Activated CD4-positive, alpha-beta T cell treated with anti-CD3 and anti-CD28 coated beads, Interleukin-2, amount 10 ng/mL, durations not matched to agents 7 days and 5 days (primary cell): ENCODE data around the gene AQP9. TPM values are rescaled to one million over a fixed set of nuclear protein-coding genes. Genes with fewer than 3 reads are reported as not detected.
A peak's percentile ranks its signal among the peaks of the same experiment; 100 is the strongest.
"Not testable (repeated sequence)": the region's sequence is repeated elsewhere in the genome, so short reads cannot be mapped to it uniquely, and the experiment has no call there.

Experiments used
- CTCF ChIA-PET: fragments of 350-600 bp; sonication (Branson Sonifier 250); formaldehyde crosslinking; loops from one replicate; lab custom pipeline; 2021; ENCODE audit warnings: antibody characterized with exemption; lab: Charles Lee
- POLR2A ChIA-PET: fragments of 350-600 bp; sonication (Branson Sonifier 250); formaldehyde crosslinking; loops from one replicate; lab custom pipeline; 2021; ENCODE audit warnings: antibody characterized with exemption; lab: Charles Lee
- DNase-seq: peaks from one replicate; pipeline ENCODE4 v3.0.0-alpha.2; 2020
- H3K27ac Mint-ChIP-seq: one replicate; pipeline ENCODE4 v1.8.0; 2021; ENCODE audit warnings: mild to moderate bottlenecking, moderate library complexity, mixed read lengths
- H3K27me3 Mint-ChIP-seq: one replicate; pipeline ENCODE4 v1.8.0; 2021; ENCODE audit warnings: mixed read lengths
- H3K36me3 Mint-ChIP-seq: one replicate; pipeline ENCODE4 v1.8.0; 2021; ENCODE audit warnings: low read depth, mixed read lengths
- H3K4me1 Mint-ChIP-seq: one replicate; pipeline ENCODE4 v1.8.0; 2021; ENCODE audit warnings: mixed read lengths
- H3K4me3 Mint-ChIP-seq: one replicate; pipeline ENCODE4 v1.8.0; 2021; ENCODE audit warnings: mild to moderate bottlenecking, moderate library complexity, mixed read lengths
- H3K9me3 Mint-ChIP-seq: one replicate; pipeline ENCODE4 v1.8.0; 2021; ENCODE audit warnings: mixed read lengths
- total RNA-seq, 2 experiments: library from RNA; stranded (reverse); gene quantifications; one replicate each; pipeline ENCODE4 v1.2.3, GENCODE V29; 2021

The AQP9 gene
- total RNA-seq, 2 experiments from 2014 or later, result not detected

DNA sequence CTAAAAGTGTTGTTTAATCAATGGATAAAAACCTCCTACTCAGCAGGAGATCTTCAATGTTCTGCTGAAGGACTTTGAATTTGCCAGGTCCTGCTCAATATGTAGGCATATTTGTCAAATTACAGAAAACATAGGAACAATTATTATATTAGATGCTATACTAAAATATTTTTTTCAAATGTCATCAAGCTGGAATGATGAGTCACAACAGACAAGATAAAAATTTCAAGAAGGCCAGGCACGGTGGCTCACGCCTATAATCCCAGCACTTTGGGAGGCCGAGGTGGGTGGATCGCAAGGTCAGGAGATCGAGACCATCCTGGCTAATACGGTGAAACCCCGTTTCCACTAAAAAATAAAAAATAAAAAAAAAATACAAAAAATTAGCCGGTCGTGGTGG lies 68.0 kb downstream of the AQP9 start:
- POLR2A ChIA-PET, result no interaction called here
- DNase-seq, result no peak
- no peaks in the 10 kb centered on the region for H3K9me3 Mint-ChIP-seq
- CTCF ChIA-PET, result no interaction called here
- no peak overlapping the region for H3K27ac Mint-ChIP-seq
- H3K4me3 Mint-ChIP-seq, result no peak overlapping the region
- H3K4me1 Mint-ChIP-seq, result no peaks in the 10 kb centered on the region
- H3K36me3 Mint-ChIP-seq, result no peaks in the 10 kb centered on the region
- H3K27me3 Mint-ChIP-seq, result peaks cover 13% of the 10 kb centered on the region

DNA sequence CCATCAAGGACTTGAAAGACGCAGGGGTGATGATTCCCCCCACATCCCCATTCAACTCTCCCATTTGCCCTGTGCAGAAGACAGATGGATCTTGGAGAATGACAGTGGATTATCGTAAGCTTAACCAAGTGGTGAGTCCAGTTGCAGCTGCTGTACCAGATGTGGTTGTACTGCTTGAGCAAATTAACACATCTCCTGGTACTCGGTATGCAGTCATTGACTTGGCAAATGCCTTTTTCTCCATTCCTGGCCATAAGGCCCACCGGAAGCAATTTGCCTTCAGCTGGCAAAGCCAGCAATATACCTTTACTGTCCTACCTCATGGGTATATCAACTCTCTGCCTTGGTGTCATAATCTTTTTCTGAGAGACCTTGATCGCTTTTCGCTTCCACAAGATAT lies 70.0 kb downstream of the AQP9 start:
- DNase-seq, H3K36me3 Mint-ChIP-seq, H3K27ac Mint-ChIP-seq, H3K9me3 Mint-ChIP-seq, H3K4me1 Mint-ChIP-seq, H3K27me3 Mint-ChIP-seq, H3K4me3 Mint-ChIP-seq, POLR2A ChIA-PET: not testable (repeated sequence)
- CTCF ChIA-PET, result interaction anchor here (0.6 kb wide), 1 partner anchor 1321 kb away, joined by 3 read pairs; no protein-coding TSS in a partner anchor

DNA sequence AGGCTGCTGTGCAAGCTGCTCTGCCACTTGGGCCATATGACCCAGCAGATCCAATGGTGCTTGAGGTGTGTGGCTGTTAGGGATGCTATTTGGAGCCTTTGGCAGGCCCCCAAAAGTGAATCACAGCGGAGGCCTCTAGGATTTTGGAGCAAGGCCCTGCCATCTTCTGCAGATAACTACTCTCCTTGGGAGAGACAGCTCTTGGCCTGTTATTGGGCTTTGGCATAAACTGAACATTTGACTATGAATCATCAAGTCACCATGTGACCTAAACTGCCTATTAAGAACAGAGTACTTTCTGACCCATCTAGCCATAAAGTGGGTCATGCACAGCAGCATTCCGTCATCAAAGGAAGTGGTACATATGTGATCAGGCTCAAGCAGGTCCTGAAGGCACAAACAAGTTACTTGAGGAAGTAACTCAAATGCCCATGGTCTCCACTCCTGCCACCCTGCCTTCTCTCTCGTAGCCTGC lies 70.9 kb downstream of the AQP9 start:
- not testable (repeated sequence) for DNase-seq
- H3K27ac Mint-ChIP-seq, result peak overlapping the region; percentile 62

DNA sequence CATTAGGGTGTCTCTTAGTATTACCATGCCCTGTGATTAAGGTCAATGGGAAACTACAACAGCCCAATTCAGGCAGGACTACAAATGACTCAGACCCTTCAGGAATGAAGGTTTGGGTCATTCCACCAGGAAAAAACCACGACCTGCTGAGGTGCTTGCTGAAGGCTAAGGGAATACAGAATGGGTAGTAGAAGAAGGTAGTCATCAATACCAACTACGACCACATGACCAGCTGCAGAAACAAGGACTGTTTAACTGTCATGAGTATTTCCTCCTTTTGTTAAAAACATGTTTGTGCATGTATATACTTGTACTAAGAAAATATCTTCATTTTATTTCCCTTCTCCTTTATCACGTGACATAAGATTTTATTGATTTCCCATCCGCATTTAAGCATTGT lies 71.8 kb downstream of the AQP9 start:
- H3K27me3 Mint-ChIP-seq, H3K36me3 Mint-ChIP-seq, H3K27ac Mint-ChIP-seq, CTCF ChIA-PET, DNase-seq, H3K9me3 Mint-ChIP-seq, H3K4me1 Mint-ChIP-seq, H3K4me3 Mint-ChIP-seq: not testable (repeated sequence)
- POLR2A ChIA-PET, result interaction anchor here (0.7 kb wide), 1 partner anchor 618 kb away, joined by 3 read pairs; no protein-coding TSS in a partner anchor

More for the DNA sequence above, 70.9 kb downstream of the AQP9 start:
- H3K36me3 Mint-ChIP-seq, CTCF ChIA-PET, H3K9me3 Mint-ChIP-seq, H3K4me1 Mint-ChIP-seq, H3K4me3 Mint-ChIP-seq, POLR2A ChIA-PET, H3K27me3 Mint-ChIP-seq: not testable (repeated sequence)

DNA sequence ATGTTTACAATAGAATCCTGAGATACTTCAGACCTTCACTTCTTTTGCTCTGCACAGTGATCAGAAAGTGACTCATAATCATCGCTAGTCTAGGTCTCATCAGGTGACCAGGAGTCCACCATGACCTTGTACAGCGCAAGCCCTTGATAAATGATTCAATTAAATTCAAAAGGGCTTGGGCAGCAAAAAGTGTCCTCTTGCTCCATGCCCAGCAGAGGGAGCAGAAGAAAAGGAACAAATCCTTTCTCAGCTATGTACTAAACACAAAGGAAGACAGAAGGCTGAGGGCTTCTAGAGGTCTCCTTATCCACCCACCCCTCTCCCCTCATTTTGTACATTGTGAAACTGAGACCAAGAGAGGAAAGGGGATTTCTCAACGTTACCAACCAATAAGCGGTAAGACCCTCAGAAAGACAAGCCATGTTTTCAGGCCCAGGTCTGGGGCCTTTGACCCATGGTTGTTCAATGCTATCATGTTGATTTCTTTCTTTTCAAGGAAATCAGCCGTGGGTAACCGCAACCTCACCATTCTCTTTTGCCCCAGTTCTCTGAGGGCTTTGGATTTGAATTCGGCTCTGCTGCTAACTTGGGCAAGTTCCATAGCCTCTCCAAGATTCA lies 74.8 kb downstream of the AQP9 start:
- CTCF ChIA-PET, result interaction anchor here (0.6 to 0.9 kb wide), 3 partner anchors 11 to 689 kb away, joined by 3 read pairs; no protein-coding TSS in a partner anchor
- H3K4me3 Mint-ChIP-seq, result no peak overlapping the region
- POLR2A ChIA-PET, result no interaction called here

DNA sequence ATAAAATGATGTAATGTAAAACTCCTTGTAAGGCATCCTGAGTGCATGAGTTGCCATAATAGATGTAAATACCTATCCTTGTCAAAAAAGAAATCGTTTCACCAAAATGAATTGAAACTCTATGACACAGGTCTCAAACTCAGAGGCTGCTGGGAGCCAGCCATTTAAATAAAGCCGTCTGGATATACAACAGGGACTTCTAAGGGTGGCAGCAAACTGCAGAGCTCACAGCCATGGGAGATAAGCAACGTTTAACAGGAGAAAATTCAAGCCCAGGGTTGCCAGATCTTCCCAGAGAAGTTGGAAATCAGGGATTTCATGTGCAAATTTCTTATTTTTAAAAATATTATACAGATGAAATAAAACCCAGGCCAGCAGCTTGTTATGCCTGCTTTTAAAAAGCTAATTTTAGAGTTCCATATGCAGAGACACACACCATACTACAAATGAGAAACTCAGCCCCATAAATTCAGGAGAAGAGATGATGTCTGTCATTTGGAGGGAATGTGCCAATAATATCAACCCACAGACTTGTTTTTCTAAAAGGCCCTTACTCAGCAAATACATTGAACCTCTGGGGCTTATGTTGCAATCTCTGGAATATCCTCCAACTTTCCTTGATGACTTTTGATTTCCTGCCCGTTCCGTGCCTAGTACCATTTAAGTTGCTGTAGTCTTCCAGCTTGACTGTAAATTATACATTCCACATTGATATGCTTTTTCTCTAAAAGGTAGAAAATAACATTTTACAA lies 75.6 kb downstream of the AQP9 start:
- H3K4me3 Mint-ChIP-seq, result no peak overlapping the region
- no peak for DNase-seq
- POLR2A ChIA-PET, result interaction anchor here (0.6 kb wide), 1 partner anchor 15 kb away, joined by 3 read pairs; no protein-coding TSS in a partner anchor
- H3K27me3 Mint-ChIP-seq, result peaks cover 9% of the 10 kb centered on the region
- no peaks in the 10 kb centered on the region for H3K36me3 Mint-ChIP-seq
- H3K9me3 Mint-ChIP-seq, result no peaks in the 10 kb centered on the region
- CTCF ChIA-PET, result interaction anchor here (0.6 to 0.9 kb wide), 2 partner anchors 10 to 115 kb away, joined by 3 read pairs; no protein-coding TSS in a partner anchor
- no peak overlapping the region for H3K27ac Mint-ChIP-seq
- no peaks in the 10 kb centered on the region for H3K4me1 Mint-ChIP-seq

More for the DNA sequence above, 74.8 kb downstream of the AQP9 start:
- Mint-ChIP-seq H3K9me3 (no peaks in the 10 kb centered on the region), H3K27ac (no peak overlapping the region), H3K36me3 (no peaks in the 10 kb centered on the region), H3K4me1 (no peaks in the 10 kb centered on the region), H3K27me3 (peaks cover 9% of the 10 kb centered on the region)
- peak; percentile 10 for DNase-seq

DNA sequence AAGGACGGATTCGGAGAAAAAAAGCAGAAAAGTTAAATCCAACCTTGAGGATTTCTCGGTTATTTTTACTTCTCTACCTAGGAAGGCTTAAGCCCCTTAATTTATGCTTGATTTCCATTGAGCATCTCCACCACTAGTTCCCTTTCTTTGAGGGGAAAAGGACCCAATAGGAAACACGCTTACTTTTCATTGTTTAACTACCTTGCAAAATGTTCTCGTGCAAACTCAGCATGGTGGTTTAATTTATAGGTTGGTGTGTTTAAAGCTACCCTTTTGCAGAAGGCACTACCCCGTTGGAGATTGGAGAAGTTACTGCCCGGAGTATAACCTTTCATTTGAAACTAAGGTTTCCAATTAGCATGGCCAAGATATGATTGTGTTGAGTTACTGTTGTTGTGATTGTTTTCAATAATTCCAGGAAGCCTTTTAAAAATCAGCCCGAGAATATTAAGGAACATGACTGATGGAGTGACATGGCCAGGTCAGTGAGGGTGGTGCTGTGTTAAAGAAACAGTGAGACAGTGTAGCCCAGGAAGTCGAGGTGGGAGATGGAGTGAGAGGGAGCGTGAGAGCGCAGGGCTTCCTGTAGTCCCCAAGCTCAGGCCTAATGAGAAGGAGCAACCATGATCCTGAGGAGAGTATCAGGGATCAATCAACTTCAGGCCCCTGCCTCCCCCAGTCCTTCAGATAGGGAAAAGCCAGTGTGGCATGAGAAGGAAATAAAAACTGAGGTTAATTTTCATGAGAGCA lies 76.6 kb downstream of the AQP9 start:
- CTCF ChIA-PET, result no interaction called here
- no peaks in the 10 kb centered on the region for H3K36me3 Mint-ChIP-seq
- POLR2A ChIA-PET, result interaction anchor here (0.6 kb wide), 1 partner anchor 16 kb away, joined by 3 read pairs; no protein-coding TSS in a partner anchor
- no peak overlapping the region for H3K27ac Mint-ChIP-seq
- H3K4me3 Mint-ChIP-seq, result no peak overlapping the region
- no peak for DNase-seq
- H3K9me3 Mint-ChIP-seq, result no peaks in the 10 kb centered on the region
- H3K4me1 Mint-ChIP-seq, result no peaks in the 10 kb centered on the region
- H3K27me3 Mint-ChIP-seq, result peaks cover 16% of the 10 kb centered on the region

DNA sequence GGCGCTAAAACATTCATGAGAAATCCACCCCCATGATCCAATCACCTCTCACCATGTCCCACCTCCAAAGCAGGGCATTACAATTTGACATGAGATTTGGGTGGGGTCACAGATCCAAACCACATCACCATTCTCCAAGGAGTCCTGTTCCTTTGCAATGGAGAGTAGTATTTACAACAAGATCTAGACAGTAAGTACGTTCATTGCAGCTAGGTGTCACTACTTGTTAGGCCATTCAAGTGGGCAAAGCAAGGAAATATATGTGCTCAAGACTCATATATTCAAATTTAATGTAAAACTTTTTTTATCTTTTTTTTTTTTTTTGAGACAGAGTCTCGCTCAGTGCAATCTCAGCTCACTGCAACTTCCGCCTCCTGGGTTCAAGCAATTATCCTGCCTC lies 79.3 kb downstream of the AQP9 start:
- peaks cover 22% of the 10 kb centered on the region for H3K27me3 Mint-ChIP-seq
- no peaks in the 10 kb centered on the region for H3K9me3 Mint-ChIP-seq
- H3K27ac Mint-ChIP-seq, result no peak overlapping the region
- ChIA-PET CTCF (no interaction called here), POLR2A (no interaction called here)
- no peak overlapping the region for H3K4me3 Mint-ChIP-seq
- DNase-seq, result no peak
- no peaks in the 10 kb centered on the region for H3K36me3 Mint-ChIP-seq
- no peaks in the 10 kb centered on the region for H3K4me1 Mint-ChIP-seq

DNA sequence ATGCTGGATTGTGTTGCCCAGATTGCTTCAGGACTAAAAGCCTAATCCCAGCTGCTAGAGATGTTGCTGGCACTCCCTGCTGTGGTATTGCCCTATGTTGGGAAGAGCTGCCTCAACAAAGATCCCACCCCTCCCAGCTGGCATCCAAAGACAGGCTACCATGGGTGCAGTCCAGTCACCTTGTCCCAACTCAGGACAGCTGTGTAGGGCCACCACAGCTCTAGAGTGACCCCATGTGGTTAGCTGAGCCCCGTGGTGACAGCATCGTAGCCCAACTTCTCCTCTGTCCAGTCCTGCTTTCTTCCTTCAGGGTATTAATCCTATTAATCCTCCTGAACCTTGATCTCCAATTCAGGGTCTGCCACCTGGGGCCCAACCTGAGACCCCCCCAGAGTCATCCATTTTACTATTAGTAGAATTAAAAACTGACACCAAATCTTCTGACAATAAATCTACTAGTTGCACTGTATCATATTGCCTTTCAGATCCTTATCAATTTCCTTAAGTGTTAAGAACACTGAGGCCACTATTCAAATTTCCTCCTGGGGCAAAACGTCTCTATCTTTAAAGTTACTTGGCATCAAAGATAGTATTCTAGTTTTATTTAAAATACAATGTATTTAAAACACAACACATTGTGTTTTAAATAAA lies 83.5 kb downstream of the AQP9 start:
- H3K36me3 Mint-ChIP-seq, result no peaks in the 10 kb centered on the region
- no peak overlapping the region for H3K4me3 Mint-ChIP-seq
- no peaks in the 10 kb centered on the region for H3K4me1 Mint-ChIP-seq
- no peak overlapping the region for H3K27ac Mint-ChIP-seq
- no peak for DNase-seq
- no peaks in the 10 kb centered on the region for H3K9me3 Mint-ChIP-seq
- H3K27me3 Mint-ChIP-seq, result peaks cover 17% of the 10 kb centered on the region
- POLR2A ChIA-PET, result no interaction called here
- CTCF ChIA-PET, result no interaction called here

DNA sequence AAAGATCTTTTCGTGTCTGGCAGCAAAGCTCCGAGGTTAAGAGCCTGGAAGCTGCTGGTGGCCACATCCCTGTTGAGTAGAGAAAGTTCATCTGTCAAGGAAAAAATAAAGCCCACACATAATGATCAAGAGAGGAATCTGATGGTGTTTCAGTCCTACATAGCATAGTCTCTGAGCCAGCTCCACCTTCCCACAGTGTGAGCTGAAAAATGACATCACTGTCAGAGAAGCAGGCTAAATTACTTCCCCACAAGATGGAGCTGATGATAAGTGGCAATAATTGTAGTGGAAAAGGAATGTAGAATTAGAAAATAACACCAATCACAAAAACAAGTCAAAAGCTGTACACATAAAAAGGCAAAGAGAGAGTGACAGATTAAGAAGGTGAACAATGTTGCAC lies 84.5 kb downstream of the AQP9 start:
- Mint-ChIP-seq H3K4me1 (no peaks in the 10 kb centered on the region), H3K27ac (no peak overlapping the region), H3K4me3 (no peak overlapping the region), H3K27me3 (peaks cover 17% of the 10 kb centered on the region), H3K9me3 (no peaks in the 10 kb centered on the region), H3K36me3 (no peaks in the 10 kb centered on the region)
- POLR2A ChIA-PET, result no interaction called here
- DNase-seq, result no peak
- CTCF ChIA-PET, result interaction anchor here (0.5 kb wide), 1 partner anchor 679 kb away, joined by 3 read pairs; no protein-coding TSS in a partner anchor

DNA sequence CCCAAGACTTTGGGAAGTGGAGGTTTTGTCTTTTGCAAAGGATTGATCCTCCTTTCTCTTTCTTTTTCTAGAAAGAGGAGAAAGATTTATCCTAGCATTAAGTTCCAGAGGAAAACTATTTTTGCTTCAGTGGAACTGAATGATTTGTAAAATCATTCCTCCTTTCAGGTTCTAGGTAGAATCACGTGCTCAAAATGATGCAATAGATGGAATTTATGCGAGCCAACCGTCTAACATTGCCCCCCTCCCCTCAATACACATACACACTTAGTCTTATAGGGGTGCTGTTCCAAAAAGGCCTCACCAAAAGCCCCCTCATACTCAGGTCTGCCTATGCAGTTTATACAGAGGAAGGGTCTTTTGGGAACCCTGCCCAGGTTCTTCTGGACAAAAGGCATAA lies 85.3 kb downstream of the AQP9 start:
- Mint-ChIP-seq H3K4me3 (no peak overlapping the region), H3K27ac (no peak overlapping the region), H3K27me3 (peaks cover 17% of the 10 kb centered on the region), H3K36me3 (no peaks in the 10 kb centered on the region), H3K4me1 (peaks cover 4% of the 10 kb centered on the region), H3K9me3 (no peaks in the 10 kb centered on the region)
- CTCF ChIA-PET, result interaction anchor here (1.0 kb wide), 1 partner anchor 10 kb away, joined by 3 read pairs; no protein-coding TSS in a partner anchor
- no peak for DNase-seq
- POLR2A ChIA-PET, result no interaction called here

DNA sequence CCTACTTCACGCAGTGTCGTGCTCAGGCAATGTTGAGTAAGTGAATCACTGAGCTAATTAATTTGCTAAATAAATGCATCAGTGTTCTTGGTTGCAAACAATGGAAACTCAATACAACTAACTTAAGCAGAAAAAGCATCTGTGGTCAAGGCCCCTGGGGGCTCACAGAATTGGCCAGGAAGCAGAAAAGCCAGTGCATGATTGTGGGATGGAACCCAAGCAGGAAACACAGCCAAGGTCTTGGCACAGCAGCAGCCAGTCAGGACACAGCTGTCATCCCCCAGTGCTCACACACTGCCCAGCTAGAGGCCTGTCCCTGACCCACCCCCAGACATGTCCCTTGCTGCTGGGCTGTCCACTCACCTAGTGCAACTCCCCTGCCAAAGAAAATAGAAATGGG lies 85.9 kb downstream of the AQP9 start:
- Mint-ChIP-seq H3K27ac (no peak overlapping the region), H3K9me3 (no peaks in the 10 kb centered on the region), H3K27me3 (peaks cover 13% of the 10 kb centered on the region), H3K4me3 (no peak overlapping the region), H3K4me1 (peaks cover 11% of the 10 kb centered on the region), H3K36me3 (no peaks in the 10 kb centered on the region)
- DNase-seq, result no peak
- POLR2A ChIA-PET, result no interaction called here
- CTCF ChIA-PET, result interaction anchor here (1.0 kb wide), 1 partner anchor 11 kb away, joined by 3 read pairs; no protein-coding TSS in a partner anchor
